Measurements from ENCODE around the gene OLIG3.

OLIG3 gene

GRCh38 chr6:137494281-137494987, at the start of gene OLIG3:
Gene OLIG3, minus strand, starts transcription at chr6:137494394. Its CDS starts 224 bp downstream, at chr6:137494170.
- DNase-seq (ENCODE audit: low read depth in 2 of 2), result no peak

- DNase-seq (ENCODE audit: low read depth in 2 of 2), result no peak
Measured at GRCh38 chr6:137543114-137543513, 48.9 kb upstream of the OLIG3 start.

GRCh38 chr6:137542713-137543112, 48.5 kb upstream of the OLIG3 start:
- DNase-seq (ENCODE audit: low read depth in 2 of 2), result no peak

GRCh38 chr6:137541534-137542063, 47.4 kb upstream of the OLIG3 start:
- DNase-seq (ENCODE audit: low read depth in 2 of 2), result no peak

- DNase-seq (ENCODE audit: low read depth in 2 of 2), result no peak
Measured at GRCh38 chr6:137536104-137536773, 42.0 kb upstream of the OLIG3 start.

- no peak for DNase-seq (ENCODE audit: low read depth in 2 of 2)
Measured at GRCh38 chr6:137531376-137532092, 37.3 kb upstream of the OLIG3 start.

GRCh38 chr6:137530404-137530803, 36.2 kb upstream of the OLIG3 start:
- DNase-seq (ENCODE audit: low read depth in 2 of 2), result no peak

- no peak for DNase-seq (ENCODE audit: low read depth in 2 of 2)
Measured at GRCh38 chr6:137522831-137523230, 28.6 kb upstream of the OLIG3 start.

GRCh38 chr6:137522198-137522798, 28.1 kb upstream of the OLIG3 start:
- DNase-seq (ENCODE audit: low read depth in 2 of 2), result no peak

GRCh38 chr6:137520520-137520919, 26.3 kb upstream of the OLIG3 start:
- DNase-seq (ENCODE audit: low read depth in 2 of 2), result no peak

GRCh38 chr6:137519629-137520176, 25.5 kb upstream of the OLIG3 start:
- no peak for DNase-seq (ENCODE audit: low read depth in 2 of 2)

GRCh38 chr6:137518386-137518983, 24.3 kb upstream of the OLIG3 start:
- DNase-seq (ENCODE audit: low read depth in 2 of 2), result no peak

GRCh38 chr6:137514418-137514817, 20.2 kb upstream of the OLIG3 start:
- DNase-seq (ENCODE audit: low read depth in 2 of 2), result no peak

- DNase-seq (ENCODE audit: low read depth in 2 of 2), result no peak
Measured at GRCh38 chr6:137512757-137513605, 18.8 kb upstream of the OLIG3 start.

- DNase-seq (ENCODE audit: low read depth in 2 of 2), result no peak
Measured at GRCh38 chr6:137510923-137511322, 16.7 kb upstream of the OLIG3 start.

- DNase-seq (ENCODE audit: low read depth in 2 of 2), result no peak
Measured at GRCh38 chr6:137498481-137499190, 4.4 kb upstream of the OLIG3 start.

GRCh38 chr6:137497721-137498463, 3.7 kb upstream of the OLIG3 start:
- DNase-seq (ENCODE audit: low read depth in 2 of 2), result no peak

GRCh38 chr6:137496909-137497720, 2.9 kb upstream of the OLIG3 start:
- DNase-seq (ENCODE audit: low read depth in 2 of 2), result no peak
